Activated naive CD4-positive, alpha-beta T cell treated with anti-CD3 and anti-CD28 coated beads, Interleukin-2, amount 10 ng/mL, durations not matched to agents 7 days and 5 days (primary cell): ENCODE data around the gene ZNF219.

ENCODE experiments used
- CTCF ChIA-PET: fragments of 350-600 bp; sonication (Branson Sonifier 250); formaldehyde crosslinking; loops from one replicate; lab custom pipeline; 2021; ENCODE audit warnings: antibody characterized with exemption; lab: Charles Lee
- DNase-seq: peaks from one replicate; pipeline ENCODE4 v3.0.0-alpha.2; 2020
- H3K27ac Mint-ChIP-seq: one replicate; pipeline ENCODE4 v1.8.0; 2021; ENCODE audit warnings: mild to moderate bottlenecking, moderate library complexity, mixed read lengths
- H3K27me3 Mint-ChIP-seq: one replicate; pipeline ENCODE4 v1.8.0; 2021; ENCODE audit warnings: mild to moderate bottlenecking, mixed read lengths
- H3K36me3 Mint-ChIP-seq: one replicate; pipeline ENCODE4 v1.8.0; 2021; ENCODE audit warnings: mixed read lengths
- H3K4me1 Mint-ChIP-seq: one replicate; pipeline ENCODE4 v1.8.0; 2021; ENCODE audit warnings: mixed read lengths
- H3K4me3 Mint-ChIP-seq: one replicate; pipeline ENCODE4 v1.8.0; 2021; ENCODE audit warnings: mild to moderate bottlenecking, moderate library complexity, mixed read lengths
- H3K9me3 Mint-ChIP-seq: one replicate; pipeline ENCODE4 v1.8.0; 2021; ENCODE audit warnings: mixed read lengths

The ZNF219 gene

GRCh38 chr14:21106498-21107282 lies 8.2 kb upstream of the ZNF219 start:
- peak overlapping the region; percentile 56 for H3K27ac Mint-ChIP-seq
- peaks cover 31% of the 10 kb centered on the region for H3K4me1 Mint-ChIP-seq
- CTCF ChIA-PET: interaction anchor here (0.6 to 13.9 kb wide), 6 partner anchors 9 to 407 kb away, joined by 3 to 208 read pairs (median 37); no protein-coding TSS in a partner anchor
- no peak overlapping the region for H3K4me3 Mint-ChIP-seq
- H3K27me3 Mint-ChIP-seq: peaks cover 7% of the 10 kb centered on the region
- H3K36me3 Mint-ChIP-seq: no peaks in the 10 kb centered on the region
- peak; percentile 86 for DNase-seq
- no peaks in the 10 kb centered on the region for H3K9me3 Mint-ChIP-seq

- Mint-ChIP-seq H3K36me3 (no peaks in the 10 kb centered on the region), H3K27ac (no peak overlapping the region), H3K4me1 (peaks cover 31% of the 10 kb centered on the region), H3K27me3 (peaks cover 13% of the 10 kb centered on the region), H3K9me3 (no peaks in the 10 kb centered on the region), H3K4me3 (no peak overlapping the region)
- CTCF ChIA-PET: interaction anchor here (1.0 to 13.9 kb wide), 6 partner anchors 9 to 91 kb away, joined by 3 to 208 read pairs (median 70); no protein-coding TSS in a partner anchor
- no peak for DNase-seq
Measured at GRCh38 chr14:21106176-21106497, 7.7 kb upstream of the ZNF219 start.

- Mint-ChIP-seq H3K36me3 (no peaks in the 10 kb centered on the region), H3K4me3 (peak overlapping the region; percentile 90), H3K27me3 (peaks cover 20% of the 10 kb centered on the region), H3K9me3 (no peaks in the 10 kb centered on the region), H3K27ac (no peak overlapping the region), H3K4me1 (peaks cover 30% of the 10 kb centered on the region)
- CTCF ChIA-PET: interaction anchor here (0.8 to 13.9 kb wide), 29 partner anchors 8 to 388 kb away, joined by 3 to 208 read pairs (median 5); partner anchors contain the start of gene ARHGEF40
- DNase-seq: no peak
Measured at GRCh38 chr14:21105095-21105494, 6.6 kb upstream of the ZNF219 start.

- peak; percentile 73 for DNase-seq
- peak overlapping the region; percentile 81 for H3K27ac Mint-ChIP-seq
- no peaks in the 10 kb centered on the region for H3K36me3 Mint-ChIP-seq
- H3K4me1 Mint-ChIP-seq: peaks cover 32% of the 10 kb centered on the region
- H3K9me3 Mint-ChIP-seq: no peaks in the 10 kb centered on the region
- peak overlapping the region; percentile 90 for H3K4me3 Mint-ChIP-seq
- CTCF ChIA-PET: interaction anchor here (0.7 to 13.9 kb wide), 35 partner anchors 8 to 388 kb away, joined by 3 to 208 read pairs (median 4); partner anchors contain the start of gene ARHGEF40
- peaks cover 25% of the 10 kb centered on the region for H3K27me3 Mint-ChIP-seq
Measured at GRCh38 chr14:21104448-21105060, 6.1 kb upstream of the ZNF219 start.

- CTCF ChIA-PET: interaction anchor here (0.7 to 13.9 kb wide), 31 partner anchors 9 to 387 kb away, joined by 3 to 208 read pairs (median 5); partner anchors contain the start of gene ARHGEF40
- H3K27ac Mint-ChIP-seq: peak overlapping the region; percentile 81
- peak; percentile 97 for DNase-seq
- H3K36me3 Mint-ChIP-seq: no peaks in the 10 kb centered on the region
- peak overlapping the region; percentile 90 for H3K4me3 Mint-ChIP-seq
- peaks cover 32% of the 10 kb centered on the region for H3K27me3 Mint-ChIP-seq
- no peaks in the 10 kb centered on the region for H3K9me3 Mint-ChIP-seq
- H3K4me1 Mint-ChIP-seq: peaks cover 39% of the 10 kb centered on the region
Measured at GRCh38 chr14:21103710-21104447, 5.4 kb upstream of the ZNF219 start.

GRCh38 chr14:21103411-21103709 lies 4.9 kb upstream of the ZNF219 start:
- no peaks in the 10 kb centered on the region for H3K9me3 Mint-ChIP-seq
- H3K36me3 Mint-ChIP-seq: no peaks in the 10 kb centered on the region
- no peak for DNase-seq
- peaks cover 37% of the 10 kb centered on the region for H3K27me3 Mint-ChIP-seq
- H3K4me1 Mint-ChIP-seq: peaks cover 41% of the 10 kb centered on the region
- H3K4me3 Mint-ChIP-seq: peak overlapping the region; percentile 90
- peak overlapping the region; percentile 81 for H3K27ac Mint-ChIP-seq
- CTCF ChIA-PET: interaction anchor here (0.7 to 13.9 kb wide), 9 partner anchors 9 to 88 kb away, joined by 3 to 208 read pairs (median 36); partner anchors contain the start of gene ARHGEF40

- Mint-ChIP-seq H3K4me3 (peak overlapping the region; percentile 90), H3K27ac (peak overlapping the region; percentile 81), H3K9me3 (no peaks in the 10 kb centered on the region), H3K27me3 (peaks cover 38% of the 10 kb centered on the region), H3K36me3 (no peaks in the 10 kb centered on the region), H3K4me1 (peaks cover 41% of the 10 kb centered on the region)
- DNase-seq: no peak
- CTCF ChIA-PET: interaction anchor here (0.7 to 13.9 kb wide), 9 partner anchors 8 to 88 kb away, joined by 3 to 208 read pairs (median 36); partner anchors contain the start of gene ARHGEF40
Measured at GRCh38 chr14:21102521-21103410, 4.3 kb upstream of the ZNF219 start.

GRCh38 chr14:21101802-21102413 lies 3.5 kb upstream of the ZNF219 start:
- Mint-ChIP-seq H3K4me1 (peaks cover 44% of the 10 kb centered on the region), H3K4me3 (peak overlapping the region; percentile 90), H3K27me3 (peaks cover 45% of the 10 kb centered on the region), H3K36me3 (no peaks in the 10 kb centered on the region), H3K27ac (peak overlapping the region; percentile 49), H3K9me3 (no peaks in the 10 kb centered on the region)
- CTCF ChIA-PET: interaction anchor here (4.8 to 13.9 kb wide), 4 partner anchors 7 to 87 kb away, joined by 69 to 208 read pairs (median 120); no protein-coding TSS in a partner anchor
- no peak for DNase-seq

GRCh38 chr14:21100931-21101330 lies 2.5 kb upstream of the ZNF219 start, which contains the start of gene TMEM253:
TMEM253 (plus strand) TSS chr14:21101066; CDS start chr14:21101344, 278 bp downstream.
- H3K27me3 Mint-ChIP-seq: peaks cover 50% of the 10 kb centered on the region
- H3K36me3 Mint-ChIP-seq: no peaks in the 10 kb centered on the region
- DNase-seq: no peak
- CTCF ChIA-PET: interaction anchor here (6.8 to 13.9 kb wide), 3 partner anchors 6 to 86 kb away, joined by 72 to 208 read pairs (median 167); no protein-coding TSS in a partner anchor
- H3K4me1 Mint-ChIP-seq: peaks cover 42% of the 10 kb centered on the region
- H3K27ac Mint-ChIP-seq: no peak within 1 kb of the TSS
- H3K9me3 Mint-ChIP-seq: no peaks in the 10 kb centered on the region
- peak within 1 kb of the TSS; percentile 77 for H3K4me3 Mint-ChIP-seq

- H3K27ac Mint-ChIP-seq: no peak overlapping the region
Measured at GRCh38 chr14:21099596-21099985, 1.1 kb upstream of the ZNF219 start.

GRCh38 chr14:21098892-21099595 lies 589 bp upstream of the ZNF219 start:
- CTCF ChIA-PET: interaction anchor here (0.9 to 13.9 kb wide), 3 partner anchors 10 to 84 kb away, joined by 5 to 208 read pairs (median 72); no protein-coding TSS in a partner anchor
- H3K36me3 Mint-ChIP-seq: no peaks in the 10 kb centered on the region
- peak overlapping the region; percentile 77 for H3K4me3 Mint-ChIP-seq
- H3K4me1 Mint-ChIP-seq: peaks cover 33% of the 10 kb centered on the region
- no peaks in the 10 kb centered on the region for H3K9me3 Mint-ChIP-seq
- peaks cover 58% of the 10 kb centered on the region for H3K27me3 Mint-ChIP-seq
- H3K27ac Mint-ChIP-seq: no peak overlapping the region
- DNase-seq: no peak

More at GRCh38 chr14:21099596-21099985, 1.1 kb upstream of the ZNF219 start:
- CTCF ChIA-PET: interaction anchor here (0.9 to 13.9 kb wide), 3 partner anchors 11 to 85 kb away, joined by 5 to 208 read pairs (median 72); no protein-coding TSS in a partner anchor
- peak overlapping the region; percentile 77 for H3K4me3 Mint-ChIP-seq
- peaks cover 35% of the 10 kb centered on the region for H3K4me1 Mint-ChIP-seq
- DNase-seq: no peak
- H3K36me3 Mint-ChIP-seq: no peaks in the 10 kb centered on the region
- H3K27me3 Mint-ChIP-seq: peaks cover 54% of the 10 kb centered on the region
- no peaks in the 10 kb centered on the region for H3K9me3 Mint-ChIP-seq

- peaks cover 70% of the 10 kb centered on the region for H3K27me3 Mint-ChIP-seq
- no peak overlapping the region for H3K27ac Mint-ChIP-seq
- peaks cover 27% of the 10 kb centered on the region for H3K4me1 Mint-ChIP-seq
- CTCF ChIA-PET: interaction anchor here (0.9 to 7.0 kb wide), 6 partner anchors 6 to 82 kb away, joined by 3 to 167 read pairs (median 10); partner anchors contain the start of gene TMEM253
- no peaks in the 10 kb centered on the region for H3K9me3 Mint-ChIP-seq
- H3K36me3 Mint-ChIP-seq: no peaks in the 10 kb centered on the region
- H3K4me3 Mint-ChIP-seq: peak overlapping the region; percentile 66
- DNase-seq: peak; percentile 34
Measured at GRCh38 chr14:21097636-21098075, 799 bp downstream of the ZNF219 start.
